HepG2 (cell line): ENCODE measurements around the gene CHRNG. TPM values are rescaled to one million over a fixed set of nuclear protein-coding genes. Genes with fewer than 3 reads are reported as not detected.

Source experiments
- ATAC-seq: fragments of 200-7000 bp; cut with Tn5 transposase; 3 replicates; pipeline ENCODE4 v1.9.1; 2020; ENCODE audit warnings: mild to moderate bottlenecking, moderate library complexity
- BruUV-seq: library from RNA; stranded (reverse); fragments of 400-500 nt; replicated peaks from 2 replicates; lab custom pipeline; 2021; lab: Mats Ljungman, UMichigan
- CTCF ChIA-PET: fragments of 300-600 bp; formaldehyde crosslinking; extraction: SDS; loops from one replicate; lab custom pipeline; 2021; ENCODE audit warnings: low total read pairs, inconsistent platforms, low intra/inter-chr PET ratio; lab: Yijun Ruan, JAX
- POLR2A ChIA-PET: fragments of 350-600 bp; sonication (Branson Sonifier 250); formaldehyde crosslinking; loops from one replicate; lab custom pipeline; 2020; ENCODE audit warnings: antibody characterized with exemption, inconsistent platforms; lab: Yijun Ruan, JAX
- DNase-seq: peaks from one replicate; pipeline ENCODE4 v3.0.0-alpha.2; 2015; ENCODE audit warnings: low spot score
- FAIRE-seq: peaks from 3 replicates; lab custom pipeline; 2011; peaks lifted over from hg19 to GRCh38; lab: Jason Lieb, UNC
- H2AFZ ChIP-seq: one replicate; pipeline ENCODE4 v1.6.1; 2011; ENCODE audit warnings: low read length, inconsistent platforms
- H3K27ac ChIP-seq: fragments of 300-600 bp; 3 replicates; pipeline ENCODE4 v1.8.0; 2011; ENCODE audit warnings: mixed run types, mild to moderate bottlenecking, mixed read lengths, low read length, inconsistent platforms; ENCODE audit not compliant: insufficient read depth; ENCODE audit errors: extremely low read length
- H3K27me3 ChIP-seq, 2 experiments: fragments of 200-600 bp in 1 of 2; 2 replicates in 1 of 2; 3 replicates in 1 of 2; pipeline versions ENCODE4 v1.6.0 to v1.8.0; 2011; ENCODE audit warnings: low read length in 2 of 2, mild to moderate bottlenecking in 2 of 2, moderate library complexity in 2 of 2, inconsistent platforms in 1 of 2; ENCODE audit not compliant: insufficient read depth in 2 of 2, control insufficient read depth in 1 of 2
- H3K36me3 ChIP-seq, 2 experiments: fragments of 200-600 bp in 1 of 2; replicated peaks in 1 of 2; 2 replicates in 1 of 2; 3 replicates in 1 of 2; pipeline versions ENCODE4 v1.5.1 to v1.8.0; 2011; ENCODE audit warnings: low read length in 2 of 2, inconsistent platforms in 1 of 2; ENCODE audit not compliant: insufficient read depth in 2 of 2, control insufficient read depth in 1 of 2
- H3K4me1 ChIP-seq: 2 replicates; pipeline ENCODE4 v1.5.1; 2012; ENCODE audit warnings: low read length, inconsistent platforms; ENCODE audit not compliant: insufficient read depth
- H3K4me2 ChIP-seq: 2 replicates; pipeline ENCODE4 v1.6.0; 2011; ENCODE audit warnings: low read depth, low read length, inconsistent platforms
- H3K4me3 ChIP-seq, 3 experiments: fragments of 200-600 bp in 1 of 3; sonication (generic), shearing (Covaris generic) in 1 of 3; replicated peaks in 1 of 3; 2 replicates each; pipeline ENCODE4 v1.5.1; 2011 to 2016; ENCODE audit warnings: low read length in 3 of 3, inconsistent platforms in 2 of 3, low read depth in 2 of 3, mild to moderate bottlenecking in 2 of 3, control low read depth in 1 of 3, mixed read lengths in 1 of 3; ENCODE audit not compliant: insufficient read depth in 1 of 3
- H3K79me2 ChIP-seq: one replicate; pipeline ENCODE4 v1.6.1; 2011; ENCODE audit warnings: low read length, inconsistent platforms; ENCODE audit not compliant: insufficient read depth
- H3K9ac ChIP-seq: 2 replicates; pipeline ENCODE4 v1.6.0; 2011; ENCODE audit warnings: mild to moderate bottlenecking, low read depth, low read length, inconsistent platforms; ENCODE audit not compliant: insufficient read depth
- H3K9me3 ChIP-seq: 2 replicates; pipeline ENCODE4 v1.5.1; 2012; ENCODE audit warnings: mild to moderate bottlenecking, low read length
- H4K20me1 ChIP-seq: 2 replicates; pipeline ENCODE4 v1.6.0; 2011; ENCODE audit warnings: inconsistent platforms, mild to moderate bottlenecking, low read length, moderate library complexity; ENCODE audit not compliant: insufficient read depth
- ARNT2 ChIP-seq: sonication (generic); formaldehyde crosslinking; IDR thresholded peaks from 2 replicates; pipeline ENCODE4 v1.8.0; 2022; ENCODE audit warnings: mild to moderate bottlenecking, low read depth, missing genetic modification reagents, moderate library complexity
- CCAR2 ChIP-seq: fragments of 200-400 bp; formaldehyde crosslinking; optimal IDR thresholded peaks from 2 replicates; pipeline ENCODE3; 2018; ENCODE audit warnings: low read depth, mild to moderate bottlenecking, low read length, moderate library complexity
- DBP ChIP-seq: sonication (generic); formaldehyde crosslinking; IDR thresholded peaks from 2 replicates; pipeline ENCODE4 v1.4.0; 2020; ENCODE audit warnings: missing genetic modification reagents; ENCODE audit errors: not compliant biosample characterization
- FOXA1 ChIP-seq, 2 experiments: fragments of 450-650 bp in 1 of 2; sonication (generic) in 1 of 2; formaldehyde crosslinking in 1 of 2; IDR thresholded peaks; 2 replicates each; pipeline versions ENCODE4 v1.4.0 to v1.6.1; 2016 to 2020; ENCODE audit warnings: missing genetic modification reagents in 1 of 2
- JUN ChIP-seq: sonication (generic); formaldehyde crosslinking; IDR thresholded peaks from 2 replicates; pipeline ENCODE4 v1.4.0; 2020; ENCODE audit warnings: mild to moderate bottlenecking, missing genetic modification reagents
- LRRFIP1 ChIP-seq: sonication (generic); formaldehyde crosslinking; conservative IDR thresholded peaks from 2 replicates; pipeline ENCODE4 v1.4.0; 2020; ENCODE audit warnings: missing genetic modification reagents
- NFYC ChIP-seq: IDR thresholded peaks from 2 replicates; pipeline ENCODE4 v1.6.1; 2016; ENCODE audit warnings: missing genetic modification reagents, missing compliant biosample characterization
- RCOR2 ChIP-seq: IDR thresholded peaks from 2 replicates; pipeline ENCODE4 v1.6.1; 2016; ENCODE audit warnings: missing biosample characterization, missing genetic modification reagents
- SIX1 ChIP-seq: sonication (generic); formaldehyde crosslinking; IDR thresholded peaks from 2 replicates; pipeline ENCODE4 v1.4.0; 2020; ENCODE audit warnings: missing genetic modification reagents, borderline replicate concordance
- STAG1 ChIP-seq: sonication (generic); formaldehyde crosslinking; IDR thresholded peaks from 2 replicates; pipeline ENCODE4 v1.4.0; 2020; ENCODE audit warnings: missing genetic modification reagents
- ZNF333 ChIP-seq: sonication (generic); formaldehyde crosslinking; IDR thresholded peaks from 2 replicates; pipeline ENCODE4 v1.4.0; 2020; ENCODE audit warnings: mild to moderate bottlenecking, missing genetic modification reagents, borderline replicate concordance
- WGBS: methylation state at CpG from one replicate; pipeline ENCODE4 v1.1.6; 2017; ENCODE audit warnings: low lambda C conversion rate; 5-methylcytosine and 5-hydroxymethylcytosine counted together
- in situ Hi-C: cut with HindIII; loops from 2 replicates; pipeline ENCODE4 v1.10.0; 2017; ENCODE audit warnings: low pct_unique_long_range_greater_than_20kb; ENCODE audit not compliant: extremely low pct_ligation_motif_present
- intact Hi-C: fragments of 100-400 bp; cut with micrococcal nuclease; formaldehyde crosslinking; loops from one replicate; pipeline ENCODE4 v1.10.0; 2022; ENCODE audit not compliant: unreplicated experiment
- polyA plus RNA-seq, 8 experiments: library from polyadenylated mRNA; depleted of rRNA in 3 of 8; stranded (reverse) in 7 of 8; unstranded in 1 of 8; fragments of >200 nt; fragmentation: Illumina TruSeq in 4 of 8; extraction: Trizol in 4 of 8; gene quantifications; 2 replicates each; pipeline versions ENCODE4 v1.2.1 to v1.2.3, GENCODE V29; 2011 to 2016; ENCODE audit warnings: low read depth in 4 of 8, missing spikeins in 1 of 8, mixed read lengths in 1 of 8; ENCODE audit not compliant: insufficient read depth in 1 of 8
- total RNA-seq, 5 experiments: library from RNA; depleted of rRNA; stranded (reverse); fragments of >200 nt; fragmentation: Illumina TruSeq; extraction: Trizol; gene quantifications; 2 replicates each; pipeline ENCODE4 v1.2.3, GENCODE V29; 2016; ENCODE audit warnings: low read depth in 1 of 5
- TF ChIP-seq, protein P1 (sequence below): IDR thresholded peaks from 2 replicates; pipeline ENCODE4 v1.6.1; 2016; ENCODE audit warnings: control low read depth
- TF ChIP-seq, protein P2 (sequence below): IDR thresholded peaks from 2 replicates; pipeline ENCODE4 v1.4.0; 2020; ENCODE audit warnings: mild to moderate bottlenecking, missing genetic modification reagents

Gene CHRNG
- total and polyA plus RNA-seq, 2 of the 13 experiments (the other 11 are each of a cell fraction or from before 2014, with no cell fraction given) = not detected

DNA sequence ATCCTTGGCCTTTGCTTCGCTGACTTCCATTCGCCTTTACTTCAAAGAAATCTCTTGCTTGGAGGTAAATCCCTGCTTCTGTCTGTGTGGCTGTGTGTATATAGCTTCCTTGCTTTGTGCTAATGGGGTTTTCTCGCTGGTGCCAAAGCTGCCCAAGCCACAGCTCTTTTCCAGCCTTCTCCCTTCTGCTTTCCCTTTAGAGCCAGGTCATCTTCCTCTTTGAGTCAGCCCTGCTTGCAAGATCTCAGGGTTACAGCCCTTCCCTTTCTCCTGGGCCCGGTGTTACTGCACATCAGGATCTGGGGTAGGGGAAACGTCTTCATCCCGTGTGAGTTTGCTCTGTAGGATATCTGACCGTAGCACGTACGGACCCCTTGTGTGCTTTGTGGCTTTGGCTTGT is 30.0 kb downstream of the CHRNG start:
- in situ Hi-C loops = no loop called here
- intact Hi-C loops = no loop called here
- Histone ChIP-seq H3K27me3 (no peaks in the 10 kb centered on the region), H3K27ac (no peak overlapping the region), H2AFZ (no peak overlapping the region), H3K9ac (no peak overlapping the region), H3K4me2 (no peak overlapping the region), H3K36me3 (peaks cover 40 to 70% of the 10 kb centered on the region in 2 experiments), H3K9me3 (no peaks in the 10 kb centered on the region), H4K20me1 (no peaks in the 10 kb centered on the region), H3K4me3 (no peak overlapping the region), H3K79me2 (no peaks in the 10 kb centered on the region), H3K4me1 (peaks cover 22% of the 10 kb centered on the region)
- ATAC-seq = no peak
- no peak for TF ChIP-seq FOXA1 (IDR thresholded peaks at IDR 0.05)
- TF ChIP-seq FOXA1 (CRISPR knock-in tag; IDR thresholded peaks at IDR 0.05) = no peak
- TF ChIP-seq CCAR2 = no peak
- TF ChIP-seq, protein P1, sequence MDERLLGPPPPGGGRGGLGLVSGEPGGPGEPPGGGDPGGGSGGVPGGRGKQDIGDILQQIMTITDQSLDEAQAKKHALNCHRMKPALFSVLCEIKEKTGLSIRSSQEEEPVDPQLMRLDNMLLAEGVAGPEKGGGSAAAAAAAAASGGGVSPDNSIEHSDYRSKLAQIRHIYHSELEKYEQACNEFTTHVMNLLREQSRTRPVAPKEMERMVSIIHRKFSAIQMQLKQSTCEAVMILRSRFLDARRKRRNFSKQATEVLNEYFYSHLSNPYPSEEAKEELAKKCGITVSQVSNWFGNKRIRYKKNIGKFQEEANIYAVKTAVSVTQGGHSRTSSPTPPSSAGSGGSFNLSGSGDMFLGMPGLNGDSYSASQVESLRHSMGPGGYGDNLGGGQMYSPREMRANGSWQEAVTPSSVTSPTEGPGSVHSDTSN (CRISPR knock-in tag) = no peak
- no peak for TF ChIP-seq LRRFIP1 (CRISPR knock-in tag)
- TF ChIP-seq, protein P2, sequence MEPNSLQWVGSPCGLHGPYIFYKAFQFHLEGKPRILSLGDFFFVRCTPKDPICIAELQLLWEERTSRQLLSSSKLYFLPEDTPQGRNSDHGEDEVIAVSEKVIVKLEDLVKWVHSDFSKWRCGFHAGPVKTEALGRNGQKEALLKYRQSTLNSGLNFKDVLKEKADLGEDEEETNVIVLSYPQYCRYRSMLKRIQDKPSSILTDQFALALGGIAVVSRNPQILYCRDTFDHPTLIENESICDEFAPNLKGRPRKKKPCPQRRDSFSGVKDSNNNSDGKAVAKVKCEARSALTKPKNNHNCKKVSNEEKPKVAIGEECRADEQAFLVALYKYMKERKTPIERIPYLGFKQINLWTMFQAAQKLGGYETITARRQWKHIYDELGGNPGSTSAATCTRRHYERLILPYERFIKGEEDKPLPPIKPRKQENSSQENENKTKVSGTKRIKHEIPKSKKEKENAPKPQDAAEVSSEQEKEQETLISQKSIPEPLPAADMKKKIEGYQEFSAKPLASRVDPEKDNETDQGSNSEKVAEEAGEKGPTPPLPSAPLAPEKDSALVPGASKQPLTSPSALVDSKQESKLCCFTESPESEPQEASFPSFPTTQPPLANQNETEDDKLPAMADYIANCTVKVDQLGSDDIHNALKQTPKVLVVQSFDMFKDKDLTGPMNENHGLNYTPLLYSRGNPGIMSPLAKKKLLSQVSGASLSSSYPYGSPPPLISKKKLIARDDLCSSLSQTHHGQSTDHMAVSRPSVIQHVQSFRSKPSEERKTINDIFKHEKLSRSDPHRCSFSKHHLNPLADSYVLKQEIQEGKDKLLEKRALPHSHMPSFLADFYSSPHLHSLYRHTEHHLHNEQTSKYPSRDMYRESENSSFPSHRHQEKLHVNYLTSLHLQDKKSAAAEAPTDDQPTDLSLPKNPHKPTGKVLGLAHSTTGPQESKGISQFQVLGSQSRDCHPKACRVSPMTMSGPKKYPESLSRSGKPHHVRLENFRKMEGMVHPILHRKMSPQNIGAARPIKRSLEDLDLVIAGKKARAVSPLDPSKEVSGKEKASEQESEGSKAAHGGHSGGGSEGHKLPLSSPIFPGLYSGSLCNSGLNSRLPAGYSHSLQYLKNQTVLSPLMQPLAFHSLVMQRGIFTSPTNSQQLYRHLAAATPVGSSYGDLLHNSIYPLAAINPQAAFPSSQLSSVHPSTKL (CRISPR knock-in tag) = no peak
- TF ChIP-seq RCOR2 = no peak
- no peak for TF ChIP-seq STAG1 (CRISPR knock-in tag)
- no peak for TF ChIP-seq SIX1
- TF ChIP-seq NFYC = no peak
- TF ChIP-seq DBP (CRISPR knock-in tag) = no peak
- no peak for TF ChIP-seq ARNT2
- TF ChIP-seq JUN = no peak
- TF ChIP-seq ZNF333 = no peak
- DNase-seq = no peak
- no peak for FAIRE-seq
- ChIA-PET POLR2A (interaction anchor here (1.7 kb wide), 1 partner anchor 19 kb away, joined by 5 read pairs; the partner anchor contains the start of genes EIF4E2 and TIGD1), CTCF (no interaction called here)
- no TSS peak for BruUV-seq
- WGBS = 98% methylated on average over 9 of the region's 9 CpGs
